ENCODE data around the gene SLC34A3.
A peak's percentile ranks its signal among the peaks of the same experiment; 100 is the strongest.

The SLC34A3 gene

DNA sequence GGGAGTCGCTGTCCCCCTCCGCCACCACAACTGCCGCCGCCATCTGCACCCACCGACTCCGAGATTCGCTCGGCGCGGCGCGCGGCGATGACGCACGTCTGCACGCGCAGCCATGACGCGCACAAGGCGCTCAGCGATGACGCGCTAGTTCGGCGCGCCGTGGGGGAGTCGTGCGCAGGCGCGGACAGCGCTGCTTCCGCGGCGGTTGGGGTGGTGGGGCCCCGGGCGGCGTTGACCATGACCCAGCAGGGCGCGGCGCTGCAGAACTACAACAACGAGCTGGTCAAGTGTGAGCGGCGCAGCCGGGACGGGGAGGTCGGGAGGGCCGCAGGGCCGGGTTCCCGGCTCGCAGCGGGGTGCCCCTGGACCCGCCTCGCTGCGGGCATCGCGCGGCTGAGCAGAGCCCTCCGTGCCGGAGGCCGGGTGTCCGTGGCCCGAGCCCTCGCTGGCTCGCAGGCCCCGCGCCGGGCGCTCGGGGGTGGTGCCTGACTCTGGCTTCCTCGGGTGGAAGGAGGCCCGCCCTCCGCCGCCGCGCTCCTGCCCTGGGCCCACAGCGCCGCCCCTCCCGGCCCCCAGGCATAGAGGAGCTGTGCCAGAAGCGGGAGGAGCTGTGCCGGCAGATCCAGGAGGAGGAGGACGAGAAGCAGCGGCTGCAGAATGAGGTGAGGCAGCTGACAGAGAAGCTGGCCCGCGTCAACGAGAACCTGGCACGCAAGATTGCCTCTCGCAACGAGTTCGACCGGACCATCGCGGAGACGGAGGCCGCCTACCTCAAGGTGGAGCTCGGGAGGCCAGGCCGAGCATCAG, 42.0 kb upstream of the SLC34A3 start, which contains the start of the genes ANAPC2 and SSNA1:
Gene ANAPC2, minus strand, starts transcription at position 71 of the 807 bp plus-strand sequence. Its CDS starts 28 bp downstream, at position 43.
Gene SSNA1, plus strand, starts transcription at position 187 of the 807 bp plus-strand sequence. Its CDS starts 51 bp downstream, at position 238.
- peak; percentile 97 for DNase-seq (ENCODE audit: insufficient read length, low spot score)
- peak; percentile 79 for TF ChIP-seq TAF1 (IDR thresholded peaks at IDR 0.05; ENCODE audit: low read depth, low read length)
- TF ChIP-seq POLR2A (IDR thresholded peaks at IDR 0.05; ENCODE audit: low read depth, low read length): peak; percentile 79
- TF ChIP-seq POU2F2 (IDR thresholded peaks at IDR 0.05; ENCODE audit: low read depth, low read length): no peak; the same call in 1 of the 2 replicates
- no peak for TF ChIP-seq SPI1 (IDR thresholded peaks at IDR 0.05; ENCODE audit: low read depth, low read length)
- peak; percentile 84 for TF ChIP-seq POLR2AphosphoS5 (IDR thresholded peaks at IDR 0.05; ENCODE audit: low read depth, low read length)
- peak; percentile 46 for TF ChIP-seq PAX5 (IDR thresholded peaks at IDR 0.05; ENCODE audit: insufficient read depth, low read length, severe bottlenecking)
- FAIRE-seq: peak; percentile 100

GRCh38 chr9:137189297-137190295, 41.1 kb upstream of the SLC34A3 start:
- TF ChIP-seq POLR2A (IDR thresholded peaks at IDR 0.05; ENCODE audit: low read depth, low read length) (no peak), SPI1 (IDR thresholded peaks at IDR 0.05; ENCODE audit: low read depth, low read length) (no peak), PAX5 (IDR thresholded peaks at IDR 0.05; ENCODE audit: insufficient read depth, low read length, severe bottlenecking) (no peak), TAF1 (IDR thresholded peaks at IDR 0.05; ENCODE audit: low read depth, low read length) (no peak), POU2F2 (IDR thresholded peaks at IDR 0.05; ENCODE audit: low read depth, low read length) (no peak), POLR2AphosphoS5 (IDR thresholded peaks at IDR 0.05; ENCODE audit: low read depth, low read length) (no peak)
- no peak for FAIRE-seq
- no peak for DNase-seq (ENCODE audit: insufficient read length, low spot score)

DNA sequence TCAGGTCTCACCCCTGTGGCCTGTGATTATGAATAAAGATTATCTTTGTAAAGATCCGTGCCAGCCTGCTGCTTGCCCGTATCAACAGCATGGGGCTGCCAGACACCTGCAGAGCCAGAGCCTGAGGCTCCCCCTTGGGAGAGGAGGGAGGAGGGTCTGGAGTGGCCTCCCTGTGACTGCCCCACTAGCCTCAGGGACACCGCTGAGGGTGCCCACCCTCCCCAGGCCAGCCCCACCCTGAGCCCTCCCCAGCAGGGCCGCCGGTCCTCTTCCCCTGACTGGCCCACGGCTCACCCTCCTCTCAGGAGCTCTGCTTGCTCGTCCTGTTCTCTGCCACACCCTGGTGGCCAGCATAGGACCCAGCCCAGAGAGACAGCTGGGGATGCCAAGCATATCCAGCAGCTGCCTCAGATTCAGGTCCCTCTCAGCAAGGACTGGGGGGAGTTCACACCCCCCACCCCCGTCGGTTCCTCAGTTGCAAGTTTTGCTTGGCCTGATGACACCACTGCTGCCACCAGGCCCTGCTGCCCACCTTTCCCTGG, 40.3 kb upstream of the SLC34A3 start:
- FAIRE-seq: no peak
- no peak for DNase-seq (ENCODE audit: insufficient read length, low spot score)
- TF ChIP-seq POLR2A (IDR thresholded peaks at IDR 0.05; ENCODE audit: low read depth, low read length) (no peak), POU2F2 (IDR thresholded peaks at IDR 0.05; ENCODE audit: low read depth, low read length) (no peak), TAF1 (IDR thresholded peaks at IDR 0.05; ENCODE audit: low read depth, low read length) (no peak), POLR2AphosphoS5 (IDR thresholded peaks at IDR 0.05; ENCODE audit: low read depth, low read length) (no peak), SPI1 (IDR thresholded peaks at IDR 0.05; ENCODE audit: low read depth, low read length) (no peak), PAX5 (IDR thresholded peaks at IDR 0.05; ENCODE audit: insufficient read depth, low read length, severe bottlenecking) (no peak)

GRCh38 chr9:137191245-137191644, 39.5 kb upstream of the SLC34A3 start:
- no peak for TF ChIP-seq POU2F2 (IDR thresholded peaks at IDR 0.05; ENCODE audit: low read depth, low read length)
- FAIRE-seq: no peak
- DNase-seq (ENCODE audit: insufficient read length, low spot score): no peak

DNA sequence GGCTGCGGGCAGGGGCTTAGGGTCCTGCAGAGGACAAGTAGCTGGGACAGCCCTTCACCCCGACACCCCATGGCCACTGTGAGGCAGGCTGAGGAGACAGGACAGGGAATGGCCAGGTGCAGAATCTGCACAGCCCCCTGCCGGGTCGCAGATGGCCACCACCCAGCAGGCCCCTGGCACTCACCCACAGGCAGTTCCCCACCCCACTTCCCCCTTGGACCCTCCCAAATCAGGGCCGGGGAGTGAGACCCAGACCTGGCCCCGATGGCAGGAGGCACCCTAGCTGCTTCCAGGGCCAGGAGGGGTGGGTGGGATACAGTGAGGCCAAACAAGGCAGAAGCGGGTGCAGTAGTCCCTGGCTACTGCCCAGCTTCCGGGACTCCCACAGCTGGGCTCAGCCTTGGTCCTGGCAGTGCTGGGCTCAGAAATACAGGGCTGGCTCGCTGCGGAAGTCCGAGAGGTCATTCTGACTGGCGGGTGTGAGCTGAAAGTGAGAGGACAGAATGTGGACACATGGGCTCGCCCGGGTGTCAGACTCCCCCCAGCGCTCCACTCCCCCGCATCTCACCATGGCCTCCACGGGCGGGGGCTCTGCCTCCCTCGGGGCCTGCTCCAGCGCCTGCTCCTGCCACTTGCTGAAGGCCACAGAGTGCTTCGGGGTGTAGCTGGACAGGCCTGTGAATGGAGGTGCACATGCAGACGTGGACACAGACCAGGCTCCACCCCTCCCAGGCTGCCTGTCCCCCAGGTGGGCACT, 38.8 kb upstream of the SLC34A3 start:
- DNase-seq (ENCODE audit: insufficient read length, low spot score): no peak
- TF ChIP-seq POU2F2 (IDR thresholded peaks at IDR 0.05; ENCODE audit: low read depth, low read length) (no peak), SPI1 (IDR thresholded peaks at IDR 0.05; ENCODE audit: low read depth, low read length) (no peak), TAF1 (IDR thresholded peaks at IDR 0.05; ENCODE audit: low read depth, low read length) (no peak), POLR2A (IDR thresholded peaks at IDR 0.05; ENCODE audit: low read depth, low read length) (no peak), POLR2AphosphoS5 (IDR thresholded peaks at IDR 0.05; ENCODE audit: low read depth, low read length) (no peak), PAX5 (IDR thresholded peaks at IDR 0.05; ENCODE audit: insufficient read depth, low read length, severe bottlenecking) (no peak)
- FAIRE-seq: no peak

DNA sequence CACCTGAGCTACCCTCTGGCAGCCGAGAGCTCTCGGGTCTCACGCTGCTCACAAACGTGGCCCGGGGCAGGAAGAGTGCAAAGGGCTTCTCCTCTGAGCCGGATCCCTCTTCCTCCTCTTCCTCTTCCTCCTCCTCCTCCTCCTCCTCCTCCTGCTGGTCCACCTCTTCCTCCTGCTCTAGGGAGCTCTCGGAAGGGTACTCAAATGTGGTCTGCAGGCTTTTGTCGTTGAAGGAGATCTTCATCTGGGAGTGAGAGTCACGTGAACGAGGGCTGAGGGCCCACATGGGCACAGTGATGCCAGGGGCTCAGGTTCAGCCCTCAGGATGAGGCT, 38.3 kb upstream of the SLC34A3 start:
- TF ChIP-seq POU2F2 (IDR thresholded peaks at IDR 0.05; ENCODE audit: low read depth, low read length) (no peak), PAX5 (IDR thresholded peaks at IDR 0.05; ENCODE audit: insufficient read depth, low read length, severe bottlenecking) (no peak), SPI1 (IDR thresholded peaks at IDR 0.05; ENCODE audit: low read depth, low read length) (no peak), POLR2A (IDR thresholded peaks at IDR 0.05; ENCODE audit: low read depth, low read length) (no peak), TAF1 (IDR thresholded peaks at IDR 0.05; ENCODE audit: low read depth, low read length) (no peak), POLR2AphosphoS5 (IDR thresholded peaks at IDR 0.05; ENCODE audit: low read depth, low read length) (no peak)
- DNase-seq (ENCODE audit: insufficient read length, low spot score): no peak
- no peak for FAIRE-seq

DNA sequence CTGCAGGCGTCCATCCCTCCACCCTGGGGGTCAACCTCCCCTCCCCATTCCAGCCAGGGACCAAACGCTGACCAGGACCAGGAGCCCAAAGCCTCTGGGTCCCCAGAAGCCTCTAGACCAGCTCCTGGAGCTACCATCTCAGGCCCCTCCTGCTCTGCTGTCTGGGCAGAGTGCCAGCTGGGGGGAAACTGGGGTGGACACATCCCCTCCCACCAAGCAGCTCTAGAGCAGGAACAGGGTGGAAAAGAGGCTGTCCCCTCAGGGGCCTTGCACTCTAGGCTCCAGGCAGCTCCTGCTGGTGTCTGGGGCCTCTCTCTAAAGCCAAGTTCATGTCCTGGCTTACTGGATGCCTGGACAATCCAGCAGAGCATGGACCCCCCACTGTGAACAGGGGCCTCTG, 37.8 kb upstream of the SLC34A3 start:
- FAIRE-seq: no peak

GRCh38 chr9:137193771-137194170, 36.9 kb upstream of the SLC34A3 start:
- TF ChIP-seq SPI1 (IDR thresholded peaks at IDR 0.05; ENCODE audit: low read depth, low read length) (no peak), POLR2A (IDR thresholded peaks at IDR 0.05; ENCODE audit: low read depth, low read length) (no peak), PAX5 (IDR thresholded peaks at IDR 0.05; ENCODE audit: insufficient read depth, low read length, severe bottlenecking) (no peak), TAF1 (IDR thresholded peaks at IDR 0.05; ENCODE audit: low read depth, low read length) (no peak), POU2F2 (IDR thresholded peaks at IDR 0.05; ENCODE audit: low read depth, low read length) (no peak), POLR2AphosphoS5 (IDR thresholded peaks at IDR 0.05; ENCODE audit: low read depth, low read length) (no peak)
- FAIRE-seq: no peak

More for the DNA sequence above, 37.8 kb upstream of the SLC34A3 start:
- no peak for DNase-seq (ENCODE audit: insufficient read length, low spot score)
- TF ChIP-seq PAX5 (IDR thresholded peaks at IDR 0.05; ENCODE audit: insufficient read depth, low read length, severe bottlenecking): no peak
- no peak for TF ChIP-seq TAF1 (IDR thresholded peaks at IDR 0.05; ENCODE audit: low read depth, low read length)
- no peak for TF ChIP-seq SPI1 (IDR thresholded peaks at IDR 0.05; ENCODE audit: low read depth, low read length)
- no peak for TF ChIP-seq POLR2A (IDR thresholded peaks at IDR 0.05; ENCODE audit: low read depth, low read length)
- no peak for TF ChIP-seq POLR2AphosphoS5 (IDR thresholded peaks at IDR 0.05; ENCODE audit: low read depth, low read length)
- no peak for TF ChIP-seq POU2F2 (IDR thresholded peaks at IDR 0.05; ENCODE audit: low read depth, low read length)

More at GRCh38 chr9:137193771-137194170, 36.9 kb upstream of the SLC34A3 start:
- DNase-seq (ENCODE audit: insufficient read length, low spot score): no peak

Measured in GM12891 (cell line).